ENCODE results near the gene FARSA. TPM values are rescaled to one million over a fixed set of nuclear protein-coding genes. Genes with fewer than 3 reads are reported as not detected.

Gene FARSA
- total RNA-seq, 6 experiments from 2014 or later, result 22.9 to 46.2 (median 29.0) TPM

DNA sequence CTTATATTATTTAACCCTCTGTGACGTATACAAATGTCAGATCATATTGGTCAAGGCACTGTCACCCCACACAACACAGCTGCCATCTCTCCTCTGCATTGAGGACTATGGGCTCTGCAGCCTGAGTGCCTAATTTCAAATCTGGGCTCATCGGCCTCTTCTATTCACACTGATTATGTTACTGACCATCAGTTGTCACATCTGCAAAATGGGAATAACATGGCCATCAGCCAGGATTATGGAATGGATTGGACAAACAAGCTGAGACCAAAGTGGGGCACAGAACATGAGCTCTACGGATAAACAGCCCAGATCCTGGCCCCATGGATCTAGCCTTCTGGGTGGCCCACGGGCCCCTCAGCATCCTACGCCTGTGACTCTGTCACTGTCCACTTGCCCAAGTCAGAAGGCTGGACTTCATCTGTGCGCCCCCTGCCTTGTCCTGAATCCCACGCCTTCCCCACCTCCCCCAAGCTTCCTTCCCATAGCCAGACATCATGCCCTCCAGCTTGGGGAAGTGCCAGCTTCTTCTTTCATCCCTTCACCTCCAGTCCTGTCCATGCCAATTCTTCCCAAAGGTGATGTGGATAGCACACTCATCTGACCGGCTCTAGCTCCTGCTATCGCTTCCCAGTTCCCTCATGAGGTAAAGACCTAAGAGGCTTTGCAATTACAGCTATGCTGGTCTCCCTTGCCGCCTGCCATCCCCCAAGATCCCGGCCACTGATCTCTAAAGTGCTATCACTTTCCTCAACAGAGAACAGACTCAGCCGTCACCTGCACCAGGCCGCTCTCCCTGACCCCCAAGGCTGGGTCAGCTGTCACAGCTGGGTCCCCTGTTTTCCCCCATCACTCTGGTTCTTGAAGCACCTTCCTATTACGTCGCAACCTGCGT, 872 bp downstream of the FARSA start:
- Histone ChIP-seq H3K27me3 (no peaks in the 10 kb centered on the region), H3K4me3 (peak overlapping the region; percentile 95 to 99 (median 99)), H3K9me3 (no peaks in the 10 kb centered on the region), H3K4me1 (peaks cover 0 to 20% (median 9%) of the 10 kb centered on the region in 4 donors), H3K27ac (peak overlapping the region in 2 of 3 donors; percentile 61 to 66), H3K36me3 (peaks cover 0 to 28% (median 15%) of the 10 kb centered on the region in 4 donors)
- WGBS (ENCODE audit: insufficient coverage, low coverage, low lambda C conversion rate, missing lambda C conversion rate), result 24% methylated on average over 11 of the region's 16 CpGs
- intact Hi-C loops (cut with DNase I), result loop anchor here in 1 of 2 donors (10.0 kb wide), 1 partner anchor 48 kb away; the partner anchor contains the start of genes DNASE2 and KLF1
- ATAC-seq (no peak), DNase-seq (no peak)
- TF ChIP-seq, protein P1, sequence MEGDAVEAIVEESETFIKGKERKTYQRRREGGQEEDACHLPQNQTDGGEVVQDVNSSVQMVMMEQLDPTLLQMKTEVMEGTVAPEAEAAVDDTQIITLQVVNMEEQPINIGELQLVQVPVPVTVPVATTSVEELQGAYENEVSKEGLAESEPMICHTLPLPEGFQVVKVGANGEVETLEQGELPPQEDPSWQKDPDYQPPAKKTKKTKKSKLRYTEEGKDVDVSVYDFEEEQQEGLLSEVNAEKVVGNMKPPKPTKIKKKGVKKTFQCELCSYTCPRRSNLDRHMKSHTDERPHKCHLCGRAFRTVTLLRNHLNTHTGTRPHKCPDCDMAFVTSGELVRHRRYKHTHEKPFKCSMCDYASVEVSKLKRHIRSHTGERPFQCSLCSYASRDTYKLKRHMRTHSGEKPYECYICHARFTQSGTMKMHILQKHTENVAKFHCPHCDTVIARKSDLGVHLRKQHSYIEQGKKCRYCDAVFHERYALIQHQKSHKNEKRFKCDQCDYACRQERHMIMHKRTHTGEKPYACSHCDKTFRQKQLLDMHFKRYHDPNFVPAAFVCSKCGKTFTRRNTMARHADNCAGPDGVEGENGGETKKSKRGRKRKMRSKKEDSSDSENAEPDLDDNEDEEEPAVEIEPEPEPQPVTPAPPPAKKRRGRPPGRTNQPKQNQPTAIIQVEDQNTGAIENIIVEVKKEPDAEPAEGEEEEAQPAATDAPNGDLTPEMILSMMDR (IDR thresholded peaks at IDR 0.05), result no peak
- no peak for TF ChIP-seq POLR2A (IDR thresholded peaks at IDR 0.05)

DNA sequence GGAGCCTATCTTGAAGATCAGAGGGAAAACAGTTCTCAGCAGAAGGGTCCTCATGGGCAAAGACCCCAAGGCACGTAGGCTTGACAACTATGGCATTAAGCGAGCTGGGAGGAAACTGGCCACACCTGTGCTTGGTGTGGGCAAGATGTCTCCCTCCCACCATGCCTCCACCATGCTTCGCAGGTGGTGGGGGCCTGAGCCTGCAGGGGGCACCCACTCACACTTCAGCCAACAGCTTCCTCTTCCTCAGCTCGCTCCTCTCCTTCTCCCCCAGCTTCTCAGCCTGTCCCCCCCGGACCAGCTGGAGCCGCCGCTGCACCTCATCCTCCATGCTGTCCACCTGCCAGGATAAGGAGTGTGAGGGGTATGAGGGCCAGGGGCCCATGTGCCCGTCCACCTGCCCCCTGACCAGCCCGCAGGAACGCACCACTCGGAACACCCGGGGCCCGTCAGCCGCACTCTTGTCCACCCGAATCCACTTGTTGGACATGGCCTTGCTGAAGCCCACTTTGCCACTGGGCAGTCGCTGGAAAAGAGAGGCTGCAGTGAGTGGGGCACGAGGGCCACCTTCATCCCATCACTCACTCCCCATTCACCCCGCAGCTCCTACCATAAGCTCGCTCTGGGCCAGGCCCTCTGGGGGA, 3.4 kb downstream of the FARSA start:
- no peak for DNase-seq
- peaks cover 0 to 16% (median 7%) of the 10 kb centered on the region in 4 donors for H3K4me1 ChIP-seq
- ATAC-seq, result no peak
- H3K27me3 ChIP-seq, result no peaks in the 10 kb centered on the region
- no peak overlapping the region for H3K4me3 ChIP-seq
- H3K27ac ChIP-seq, result no peak overlapping the region
- intact Hi-C loops (cut with DNase I), result loop anchor here in 1 of 2 donors (10.0 kb wide), 1 partner anchor 45 kb away; the partner anchor contains the start of genes DNASE2 and KLF1
- no peaks in the 10 kb centered on the region for H3K9me3 ChIP-seq
- H3K36me3 ChIP-seq, result peaks cover 0 to 53% (median 23%) of the 10 kb centered on the region in 4 donors
- TF ChIP-seq, protein P1 (IDR thresholded peaks at IDR 0.05), result no peak
- no peak for TF ChIP-seq POLR2A (IDR thresholded peaks at IDR 0.05)
- WGBS (ENCODE audit: insufficient coverage, low coverage, low lambda C conversion rate, missing lambda C conversion rate), result no CpG with 5 or more reads among the region's 19 CpGs

DNA sequence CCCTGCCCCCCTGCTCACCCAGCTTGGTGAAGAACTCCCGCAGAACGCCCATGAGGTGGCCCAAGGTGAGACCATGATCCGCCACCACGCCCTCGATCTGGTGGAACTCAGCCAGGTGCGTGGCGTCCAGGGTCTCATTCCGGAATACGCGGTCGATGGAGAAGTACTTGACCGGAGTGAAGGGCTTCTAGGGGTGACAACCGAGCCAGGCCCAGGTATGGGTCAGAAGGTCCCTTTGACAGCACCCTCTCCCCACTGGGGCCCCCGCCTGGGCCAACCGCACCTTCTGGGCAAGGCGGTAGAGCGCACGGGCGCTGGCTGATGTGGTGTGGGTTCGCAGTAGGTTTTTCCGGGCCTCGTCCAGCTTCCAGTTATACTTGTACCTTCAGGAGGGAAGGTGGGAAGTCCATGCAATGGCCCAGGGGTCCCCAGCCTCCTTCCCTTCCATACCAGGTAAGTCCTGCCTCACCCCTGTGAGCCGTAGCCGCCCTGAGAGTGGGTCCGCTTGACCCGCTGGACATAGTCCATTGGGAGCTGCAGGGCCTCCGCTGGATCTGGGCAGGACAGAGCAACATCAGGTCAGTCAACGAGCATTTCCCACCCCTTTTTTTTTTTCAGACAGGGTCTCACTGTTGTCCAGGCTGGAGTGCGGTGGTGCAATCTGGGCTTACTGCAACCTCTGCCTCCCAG, 8.7 kb downstream of the FARSA start:
- H3K9me3 ChIP-seq, result no peaks in the 10 kb centered on the region
- intact Hi-C loops (cut with DNase I), result no loop called here
- no peak overlapping the region for H3K27ac ChIP-seq
- H3K4me3 ChIP-seq, result no peak overlapping the region
- no peak for DNase-seq
- peaks cover 3 to 74% (median 34%) of the 10 kb centered on the region in 4 donors for H3K36me3 ChIP-seq
- TF ChIP-seq, protein P1 (IDR thresholded peaks at IDR 0.05), result no peak
- TF ChIP-seq POLR2A (IDR thresholded peaks at IDR 0.05), result no peak
- H3K4me1 ChIP-seq, result no peaks in the 10 kb centered on the region
- WGBS (ENCODE audit: insufficient coverage, low coverage, low lambda C conversion rate, missing lambda C conversion rate), result 94% methylated on average over 13 of the region's 29 CpGs
- peak in 1 of 4 donors; percentile 20 for ATAC-seq
- H3K27me3 ChIP-seq, result no peaks in the 10 kb centered on the region

DNA sequence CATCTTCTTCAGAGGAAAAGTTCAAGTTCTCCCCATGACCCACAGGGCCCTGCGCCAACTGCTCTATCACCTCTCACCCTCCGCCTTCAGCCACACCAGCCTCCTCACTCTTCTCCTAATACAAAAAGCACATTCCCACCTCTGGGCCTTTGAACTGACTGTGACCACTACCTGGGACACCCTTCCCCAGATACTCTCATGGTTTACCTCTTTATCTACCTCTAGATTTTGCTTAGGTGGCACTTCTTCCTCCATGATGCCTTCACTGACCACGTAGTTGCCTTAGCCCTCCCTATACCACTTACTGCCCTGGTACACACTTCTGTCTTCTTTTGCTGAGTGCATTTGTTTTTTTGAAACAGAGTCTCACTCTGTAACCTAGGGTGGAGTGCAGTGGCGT, 10.6 kb downstream of the FARSA start:
- TF ChIP-seq, protein P1 (IDR thresholded peaks at IDR 0.05), result no peak
- no peak for TF ChIP-seq POLR2A (IDR thresholded peaks at IDR 0.05)
- Histone ChIP-seq H3K4me3 (no peak overlapping the region), H3K27me3 (no peaks in the 10 kb centered on the region), H3K9me3 (no peaks in the 10 kb centered on the region), H3K4me1 (peaks cover 0 to 6% (median 2%) of the 10 kb centered on the region in 4 donors), H3K27ac (no peak overlapping the region), H3K36me3 (peaks cover 0 to 57% (median 26%) of the 10 kb centered on the region in 4 donors)
- WGBS (ENCODE audit: insufficient coverage, low coverage, low lambda C conversion rate, missing lambda C conversion rate), result 83% methylated on average over 4 of the region's 4 CpGs
- intact Hi-C loops (cut with DNase I), result no loop called here
- DNase-seq (no peak), ATAC-seq (no peak)
